NT2/D1 (cell line): ENCODE data around the gene DEXI.
"Not testable (repeated sequence)": the region's sequence is repeated elsewhere in the genome, so short reads cannot be mapped to it uniquely, and the experiment has no call there.

Experiments
- DNase-seq: peaks from one replicate; pipeline ENCODE4 v3.0.0-alpha.2; 2011; ENCODE audit warnings: low read depth, low spot score
- H3K27me3 ChIP-seq: 2 replicates; pipeline ENCODE4 v1.6.0; 2011; ENCODE audit warnings: mild to moderate bottlenecking; ENCODE audit not compliant: insufficient read length, insufficient read depth
- H3K36me3 ChIP-seq: 2 replicates; pipeline ENCODE4 v1.6.1; 2011; ENCODE audit warnings: mild to moderate bottlenecking, low read length, mixed read lengths; ENCODE audit not compliant: insufficient read depth, insufficient read length
- H3K4me1 ChIP-seq: 2 replicates; pipeline ENCODE4 v1.5.1; 2011; ENCODE audit not compliant: insufficient read depth, insufficient read length
- H3K4me3 ChIP-seq: 2 replicates; pipeline ENCODE4 v1.5.1; 2011; ENCODE audit warnings: low read depth; ENCODE audit not compliant: insufficient read length
- H3K9ac ChIP-seq: 2 replicates; pipeline ENCODE4 v1.6.0; 2011; ENCODE audit warnings: low read depth; ENCODE audit not compliant: insufficient read length
- H3K9me3 ChIP-seq: 2 replicates; pipeline ENCODE4 v1.5.1; 2011; ENCODE audit warnings: mild to moderate bottlenecking, low read length; ENCODE audit not compliant: insufficient read depth
- SUZ12 ChIP-seq: IDR thresholded peaks from 2 replicates; pipeline ENCODE4 v1.6.1; 2011; ENCODE audit not compliant: insufficient read length, insufficient read depth; ENCODE audit errors: extremely low read depth
- YY1 ChIP-seq: IDR thresholded peaks from 2 replicates; pipeline ENCODE4 v1.6.1; 2011; ENCODE audit not compliant: insufficient read length, insufficient read depth
- ZNF274 ChIP-seq: IDR thresholded peaks from 2 replicates; pipeline ENCODE4 v1.6.1; 2011; ENCODE audit warnings: mild to moderate bottlenecking, low read depth, low read length

DEXI gene

DNA sequence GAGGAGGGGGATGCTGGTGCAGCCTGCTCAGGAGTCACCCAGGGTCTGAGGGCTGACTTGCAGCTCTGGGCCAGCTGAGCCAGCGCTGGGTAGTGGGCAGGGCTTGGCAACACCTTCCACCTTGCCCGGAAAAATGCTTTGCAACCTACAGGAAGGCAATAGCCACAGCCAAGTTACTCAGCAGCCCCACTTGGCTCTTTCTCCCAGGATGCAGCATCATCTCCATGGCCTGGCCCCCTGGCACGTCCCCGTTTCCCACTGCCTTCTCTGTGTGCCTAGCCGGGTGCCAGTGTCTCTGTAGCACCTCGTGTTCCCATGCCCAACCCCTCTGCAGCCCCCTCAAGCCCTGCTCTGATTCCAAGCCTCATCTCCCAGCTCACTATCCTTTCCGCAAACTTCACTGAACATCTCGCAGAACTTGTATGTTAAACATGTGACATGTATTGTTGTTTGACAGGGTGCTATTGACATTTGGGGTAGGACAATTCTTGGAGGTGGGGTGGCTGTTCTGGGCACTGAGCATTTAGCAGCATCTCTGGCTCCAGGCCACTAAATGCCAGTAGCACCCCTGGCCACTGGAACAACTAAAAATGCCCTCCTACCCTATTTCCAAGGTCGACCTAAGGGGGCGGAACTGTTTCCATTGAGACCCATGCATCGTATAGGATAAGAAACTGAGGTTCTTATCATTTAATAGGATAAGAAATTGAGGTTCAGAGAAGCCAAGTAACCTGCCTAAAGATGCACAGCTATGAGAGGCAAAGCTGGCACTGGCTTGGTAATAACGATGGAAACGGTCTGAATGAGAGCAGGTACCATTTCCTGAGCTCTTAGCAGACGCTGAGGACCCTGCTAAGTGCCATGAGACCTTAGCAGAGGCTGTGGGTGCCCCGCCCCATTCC lies 12.2 kb downstream of the DEXI start:
- no peak for DNase-seq
- TF ChIP-seq SUZ12, result no peak
- TF ChIP-seq ZNF274, result no peak
- TF ChIP-seq YY1, result no peak
- no peaks in the 10 kb centered on the region for H3K9me3 ChIP-seq
- no peak overlapping the region for H3K4me3 ChIP-seq
- H3K27me3 ChIP-seq, result no peaks in the 10 kb centered on the region
- no peak overlapping the region for H3K9ac ChIP-seq
- peaks cover 49% of the 10 kb centered on the region for H3K36me3 ChIP-seq
- H3K4me1 ChIP-seq, result peaks cover 2% of the 10 kb centered on the region

DNA sequence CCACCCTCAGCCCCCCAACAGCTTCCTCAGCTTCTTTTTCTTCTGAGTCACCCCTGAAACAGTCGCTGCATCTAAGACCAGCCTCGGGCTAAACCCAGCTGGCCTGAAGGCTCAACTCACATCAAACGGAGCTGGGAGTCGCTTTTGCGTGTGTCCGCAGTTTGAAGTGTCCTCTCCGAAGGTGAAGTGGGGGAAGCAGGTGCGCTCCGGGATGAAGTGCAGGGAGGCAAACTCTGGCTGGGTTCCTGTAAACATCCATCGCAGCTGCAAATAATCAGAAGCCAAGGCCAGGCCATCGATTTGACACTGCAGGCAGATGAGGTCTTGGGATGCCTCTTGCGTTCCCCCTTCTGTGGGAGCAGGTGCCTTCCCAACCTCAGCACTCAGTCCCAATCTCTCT lies 13.2 kb downstream of the DEXI start:
- H3K4me3 ChIP-seq, H3K4me1 ChIP-seq, H3K9me3 ChIP-seq, H3K27me3 ChIP-seq, H3K9ac ChIP-seq, DNase-seq: not testable (repeated sequence)
- peaks cover 44% of the 10 kb centered on the region for H3K36me3 ChIP-seq

DNA sequence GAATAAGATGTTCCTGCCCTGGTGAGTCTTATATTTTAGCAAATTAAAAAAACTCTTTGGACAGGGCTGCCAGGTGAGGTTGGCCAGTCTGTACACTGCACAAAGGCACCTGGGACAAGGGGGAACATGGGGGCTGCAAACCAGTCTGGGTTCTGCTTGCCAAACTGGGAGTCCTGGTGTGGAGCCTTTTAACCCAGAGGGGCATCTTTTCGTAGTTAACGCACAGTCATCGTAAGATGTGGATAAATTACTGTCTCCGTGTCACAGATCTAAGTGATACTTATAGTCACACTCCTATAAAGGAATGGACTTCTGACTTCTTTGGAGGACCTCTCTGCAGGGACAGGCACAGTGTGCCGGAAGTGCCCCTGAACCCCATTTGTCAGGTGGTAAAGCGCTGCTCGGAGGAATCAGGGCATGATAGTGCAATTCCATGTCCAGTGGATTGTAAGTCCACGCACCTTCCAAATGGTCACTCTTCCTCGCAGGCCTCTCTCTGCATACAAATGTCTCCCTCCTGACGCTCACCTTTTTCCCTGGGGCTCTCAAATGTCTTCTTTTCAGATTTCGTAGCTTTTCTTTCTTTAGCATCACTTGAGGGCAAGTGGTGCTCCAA lies 14.7 kb downstream of the DEXI start:
- Histone ChIP-seq H3K9ac (no peak overlapping the region), H3K4me1 (peaks cover 6% of the 10 kb centered on the region), H3K9me3 (no peaks in the 10 kb centered on the region), H3K36me3 (peaks cover 36% of the 10 kb centered on the region), H3K4me3 (no peak overlapping the region), H3K27me3 (no peaks in the 10 kb centered on the region)
- no peak for DNase-seq
- TF ChIP-seq SUZ12 (no peak), YY1 (no peak), ZNF274 (no peak)

DNA sequence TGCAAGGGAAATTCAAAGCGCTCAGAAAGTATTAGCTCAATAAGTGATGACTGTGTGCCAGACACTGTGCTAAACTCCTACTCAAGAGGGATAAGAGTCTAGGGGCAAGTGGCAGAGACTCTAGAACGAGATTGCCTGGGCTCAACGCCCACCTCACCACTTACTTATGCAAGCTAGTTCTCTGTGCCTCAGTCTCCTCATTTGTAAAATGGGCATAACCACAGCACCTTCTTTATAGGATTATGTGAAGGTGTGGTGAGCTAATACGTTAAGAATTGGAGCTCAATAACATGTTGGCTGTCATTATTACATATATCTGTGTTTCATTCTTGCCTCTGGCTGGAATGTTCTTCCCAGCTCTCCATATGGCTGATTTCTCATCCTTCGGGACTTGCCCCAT lies 15.4 kb downstream of the DEXI start:
- Histone ChIP-seq H3K27me3 (no peaks in the 10 kb centered on the region), H3K4me3 (no peak overlapping the region), H3K4me1 (peaks cover 6% of the 10 kb centered on the region), H3K36me3 (peaks cover 30% of the 10 kb centered on the region), H3K9me3 (no peaks in the 10 kb centered on the region), H3K9ac (no peak overlapping the region)
- TF ChIP-seq ZNF274 (no peak), YY1 (no peak), SUZ12 (no peak)
- DNase-seq, result no peak

DNA sequence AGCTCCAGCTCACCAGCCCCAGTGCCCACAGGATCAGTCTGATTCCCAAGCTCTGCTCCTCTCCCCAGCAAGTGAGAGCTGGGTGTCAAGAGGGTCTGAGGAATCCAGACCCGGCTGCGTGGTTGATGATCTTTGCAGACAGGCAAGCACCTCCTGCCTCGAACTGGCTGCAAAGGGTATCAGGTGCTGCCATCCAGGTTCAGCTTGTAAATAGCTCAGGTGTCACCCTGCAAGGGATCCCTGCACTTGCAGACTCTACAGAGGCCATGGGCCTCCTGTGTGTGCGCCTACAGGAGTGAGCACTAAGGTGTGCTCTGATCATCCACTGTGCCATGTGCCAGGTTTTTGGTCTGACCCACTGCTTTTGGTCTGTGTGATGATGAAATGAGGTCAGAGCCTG lies 16.2 kb downstream of the DEXI start:
- DNase-seq, result no peak
- H3K4me1 ChIP-seq, result peaks cover 6% of the 10 kb centered on the region
- no peaks in the 10 kb centered on the region for H3K9me3 ChIP-seq
- peak overlapping the region; percentile 7 for H3K9ac ChIP-seq
- no peaks in the 10 kb centered on the region for H3K27me3 ChIP-seq
- no peak overlapping the region for H3K4me3 ChIP-seq
- H3K36me3 ChIP-seq, result peaks cover 30% of the 10 kb centered on the region
- TF ChIP-seq ZNF274 (no peak), SUZ12 (no peak), YY1 (no peak)

DNA sequence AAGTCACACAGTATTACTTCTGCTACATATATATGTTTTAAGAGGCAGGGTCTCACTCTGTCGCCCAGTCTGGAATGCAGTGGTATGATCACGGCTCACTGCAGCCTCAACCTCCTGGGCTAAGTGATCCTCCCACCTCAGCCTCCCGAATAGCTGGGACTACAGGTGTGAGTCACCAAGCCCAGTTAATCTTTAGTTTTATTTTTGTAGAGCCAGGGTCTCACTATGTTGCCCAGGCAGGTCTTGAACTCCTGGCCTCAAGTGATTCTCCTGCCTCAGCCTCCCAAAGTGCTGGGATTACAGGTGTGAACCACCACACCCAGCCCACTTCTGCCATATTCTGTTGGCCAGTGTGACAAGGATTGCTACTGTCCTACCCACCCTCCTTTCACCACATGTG lies 17.0 kb downstream of the DEXI start:
- not testable (repeated sequence) for H3K9me3 ChIP-seq, H3K9ac ChIP-seq, H3K27me3 ChIP-seq, H3K4me1 ChIP-seq, DNase-seq, H3K4me3 ChIP-seq
- peaks cover 25% of the 10 kb centered on the region for H3K36me3 ChIP-seq

DNA sequence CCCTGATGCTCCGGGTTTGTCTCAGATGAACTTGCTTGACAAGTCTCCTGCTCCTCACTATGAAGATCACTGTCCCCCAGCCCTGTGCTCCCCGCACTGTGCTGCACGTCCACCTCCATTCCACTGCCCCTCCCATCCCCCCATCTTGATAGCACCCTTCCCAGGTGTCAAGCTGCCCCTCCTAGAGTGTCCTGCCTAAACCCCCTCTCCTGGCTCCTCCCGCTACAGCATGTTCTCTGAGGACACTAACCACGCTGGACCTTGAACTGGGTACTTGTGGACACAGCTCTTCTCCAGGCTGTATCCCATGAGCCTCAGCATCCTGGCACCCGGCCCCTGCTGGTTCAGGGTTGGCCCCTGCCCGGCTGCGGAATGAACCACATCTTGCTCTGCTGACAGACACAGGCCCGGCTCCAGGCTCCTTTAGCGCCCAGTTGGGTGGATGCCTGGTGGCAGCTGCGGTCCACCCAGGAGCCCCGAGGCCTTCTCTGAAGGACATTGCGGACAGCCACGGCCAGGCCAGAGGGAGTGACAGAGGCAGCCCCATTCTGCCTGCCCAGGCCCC lies 18.5 kb downstream of the DEXI start:
- H3K9ac ChIP-seq, result no peak overlapping the region
- no peak for DNase-seq
- H3K27me3 ChIP-seq, result no peaks in the 10 kb centered on the region
- H3K4me3 ChIP-seq, result no peak overlapping the region
- no peak for TF ChIP-seq ZNF274
- no peak for TF ChIP-seq SUZ12
- TF ChIP-seq YY1, result no peak
- peaks cover 3% of the 10 kb centered on the region for H3K4me1 ChIP-seq
- H3K9me3 ChIP-seq, result no peaks in the 10 kb centered on the region
- peaks cover 24% of the 10 kb centered on the region for H3K36me3 ChIP-seq
